ENCODE results near the gene CCT4. TPM values are rescaled to one million over a fixed set of nuclear protein-coding genes. Genes with fewer than 3 reads are reported as not detected.
"Not testable (repeated sequence)": the region's sequence is repeated elsewhere in the genome, so short reads cannot be mapped to it uniquely, and the experiment has no call there.

Gene CCT4
- total RNA-seq, 4 donors from 2014 or later = 63.2 to 87.1 (median 75.5) TPM

DNA sequence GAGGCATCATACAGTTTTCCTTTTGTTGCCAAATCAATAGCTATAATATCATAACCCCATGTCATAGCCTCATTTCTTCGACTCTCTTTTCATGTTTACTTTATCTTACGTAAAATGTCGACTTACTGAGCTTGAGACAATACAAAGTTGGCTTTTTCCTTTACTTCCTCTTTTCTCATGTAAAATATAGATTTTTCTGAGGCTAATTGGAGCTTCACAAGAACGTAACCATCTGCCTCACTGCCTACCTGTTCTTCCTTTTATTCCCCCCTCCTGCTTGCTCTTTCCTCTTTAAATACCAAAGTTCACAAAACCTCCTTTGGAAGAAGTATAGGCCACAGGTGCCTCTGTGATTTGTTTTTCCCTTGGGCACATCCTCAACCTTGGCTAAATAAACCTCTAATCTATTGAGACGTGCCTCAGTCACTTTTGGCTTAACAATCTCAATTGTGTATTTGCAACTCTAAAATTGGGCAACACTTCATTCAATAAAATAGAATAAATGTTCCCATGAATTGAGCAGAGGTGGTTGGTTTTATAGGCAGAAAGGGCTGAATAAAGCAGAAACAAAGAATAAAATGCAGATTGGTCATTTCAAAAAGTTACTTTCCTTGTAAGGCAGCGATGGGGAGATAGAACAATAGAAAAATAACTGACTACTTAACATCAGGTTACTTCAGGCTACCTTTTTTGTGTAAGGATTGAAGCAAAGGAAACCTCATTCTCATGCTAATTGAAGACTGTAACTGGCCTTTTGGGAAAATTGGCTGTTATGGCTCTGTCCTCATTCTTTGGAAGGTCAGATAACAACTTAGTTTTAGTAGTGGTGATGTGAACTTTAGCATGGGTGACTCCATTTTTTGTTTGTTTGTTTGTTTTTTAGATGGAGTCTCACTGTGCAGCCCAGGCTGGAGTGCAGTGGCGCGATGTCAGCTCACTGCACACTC is 38.3 kb upstream of the CCT4 start:
- Histone ChIP-seq H3K4me3 (no peak overlapping the region), H3K27ac (no peak overlapping the region), H3K4me1 (peaks cover 0 to 11% of the 10 kb centered on the region in 2 donors), H3K9me3 (no peaks in the 10 kb centered on the region), H3K27me3 (no peaks in the 10 kb centered on the region), H3K36me3 (no peaks in the 10 kb centered on the region)
- intact Hi-C loops (cut with DNase I; ENCODE audit: low total_unique reads) = no loop called here
- TF ChIP-seq, protein P1, sequence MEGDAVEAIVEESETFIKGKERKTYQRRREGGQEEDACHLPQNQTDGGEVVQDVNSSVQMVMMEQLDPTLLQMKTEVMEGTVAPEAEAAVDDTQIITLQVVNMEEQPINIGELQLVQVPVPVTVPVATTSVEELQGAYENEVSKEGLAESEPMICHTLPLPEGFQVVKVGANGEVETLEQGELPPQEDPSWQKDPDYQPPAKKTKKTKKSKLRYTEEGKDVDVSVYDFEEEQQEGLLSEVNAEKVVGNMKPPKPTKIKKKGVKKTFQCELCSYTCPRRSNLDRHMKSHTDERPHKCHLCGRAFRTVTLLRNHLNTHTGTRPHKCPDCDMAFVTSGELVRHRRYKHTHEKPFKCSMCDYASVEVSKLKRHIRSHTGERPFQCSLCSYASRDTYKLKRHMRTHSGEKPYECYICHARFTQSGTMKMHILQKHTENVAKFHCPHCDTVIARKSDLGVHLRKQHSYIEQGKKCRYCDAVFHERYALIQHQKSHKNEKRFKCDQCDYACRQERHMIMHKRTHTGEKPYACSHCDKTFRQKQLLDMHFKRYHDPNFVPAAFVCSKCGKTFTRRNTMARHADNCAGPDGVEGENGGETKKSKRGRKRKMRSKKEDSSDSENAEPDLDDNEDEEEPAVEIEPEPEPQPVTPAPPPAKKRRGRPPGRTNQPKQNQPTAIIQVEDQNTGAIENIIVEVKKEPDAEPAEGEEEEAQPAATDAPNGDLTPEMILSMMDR (IDR thresholded peaks at IDR 0.05 in 4 of 5, conservative IDR thresholded peaks at IDR 0.05 in 1 of 5) = no peak
- TF ChIP-seq POLR2A (IDR thresholded peaks at IDR 0.05) = no peak
- DNase-seq = no peak
- in situ Hi-C loops (cut with MboI; ENCODE audit: low sequenced_read_pairs in 4 of 4) = no loop called here
- ATAC-seq = no peak

DNA sequence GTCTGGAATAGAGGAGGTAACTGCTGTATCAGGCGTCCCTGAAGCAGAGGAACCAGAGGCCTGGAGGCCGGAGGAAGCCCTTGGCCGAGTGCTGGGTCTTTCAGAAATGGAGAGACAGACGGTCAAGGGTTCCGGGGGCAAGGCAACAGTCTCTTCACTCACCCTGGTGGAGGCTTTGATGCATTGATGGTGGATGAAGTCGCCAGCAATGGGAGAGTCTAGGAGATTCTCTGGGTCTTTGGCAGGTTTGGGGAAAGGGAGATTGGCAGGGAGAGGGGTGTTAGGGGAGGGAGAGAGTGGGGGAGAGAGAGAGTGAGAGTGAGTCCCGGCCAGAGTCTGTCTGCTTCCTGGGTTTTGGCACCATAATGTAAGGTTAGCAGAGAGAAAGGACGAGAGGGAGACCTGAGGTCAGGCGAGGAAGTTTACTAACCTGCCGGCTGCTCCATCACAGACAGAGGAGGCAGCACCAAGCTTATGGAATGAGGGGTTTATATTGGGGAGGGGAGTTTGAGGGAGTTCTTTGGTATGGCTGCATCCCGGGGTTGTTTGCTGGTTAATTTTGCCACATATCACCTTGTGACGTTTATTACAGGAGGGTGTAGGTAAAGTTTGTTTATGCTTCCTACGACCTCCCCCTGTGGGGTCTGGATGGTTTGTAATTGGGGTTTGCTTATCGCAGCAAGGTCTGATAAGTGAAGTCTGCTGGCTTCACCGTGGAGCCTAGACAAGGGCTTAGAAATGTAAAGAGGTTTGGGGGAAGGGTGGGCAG is 36.6 kb upstream of the CCT4 start:
- in situ Hi-C loops (cut with MboI; ENCODE audit: low sequenced_read_pairs in 4 of 4) (loop anchor here in 1 of 4 donors (5.0 kb wide), 1 partner anchor 487 kb away; no protein-coding TSS in a partner anchor), intact Hi-C loops (cut with DNase I; ENCODE audit: low total_unique reads) (no loop called here)
- TF ChIP-seq POLR2A (IDR thresholded peaks at IDR 0.05) = no peak
- TF ChIP-seq, protein P1 (IDR thresholded peaks at IDR 0.05 in 4 of 5, conservative IDR thresholded peaks at IDR 0.05 in 1 of 5) = no peak
- Histone ChIP-seq H3K27ac (no peak overlapping the region), H3K4me1 (peaks cover 0 to 16% of the 10 kb centered on the region in 2 donors), H3K4me3 (no peak overlapping the region), H3K9me3 (no peaks in the 10 kb centered on the region), H3K27me3 (no peaks in the 10 kb centered on the region), H3K36me3 (no peaks in the 10 kb centered on the region)
- ATAC-seq (no peak), DNase-seq (no peak)

DNA sequence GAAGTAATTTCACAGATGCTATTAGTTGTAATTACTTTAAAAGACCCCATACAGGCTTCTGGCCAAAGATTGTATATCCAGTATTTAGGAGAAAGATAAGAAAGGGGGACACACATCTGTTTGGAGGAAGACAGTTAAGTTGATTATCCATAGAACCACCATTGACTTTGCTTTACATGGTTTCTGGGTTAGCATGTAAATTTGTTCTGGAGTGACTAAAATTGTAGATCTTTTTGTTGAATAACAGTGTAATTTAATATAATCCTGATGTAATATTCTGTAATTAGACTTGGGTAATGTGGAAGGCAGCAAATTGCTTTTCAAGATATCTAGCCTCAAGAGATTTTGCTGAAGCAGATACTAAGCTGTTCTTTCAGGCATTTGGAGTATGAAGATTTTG is 34.3 kb upstream of the CCT4 start:
- no peak overlapping the region for H3K27ac ChIP-seq
- ATAC-seq = no peak

DNA sequence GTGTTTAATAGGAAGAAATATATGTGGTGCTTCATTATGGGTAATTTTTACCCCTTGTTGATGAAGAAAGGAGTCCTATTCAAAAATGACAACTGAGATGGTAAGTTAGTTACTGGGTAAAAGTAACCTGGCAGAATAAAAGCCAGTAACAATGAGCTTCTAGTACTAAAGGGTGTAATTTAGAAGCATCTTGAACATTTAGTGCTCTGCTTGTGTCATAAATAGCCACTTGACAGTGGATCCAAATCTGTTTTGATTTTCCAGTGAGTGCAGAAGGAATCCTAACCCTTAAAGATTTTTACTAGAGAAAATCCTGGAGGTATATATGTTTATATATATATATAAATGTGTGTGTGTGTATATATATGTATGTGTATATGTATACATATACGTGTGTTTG is 32.1 kb upstream of the CCT4 start:
- Histone ChIP-seq H3K9me3 (no peaks in the 10 kb centered on the region), H3K27ac (no peak overlapping the region), H3K4me3 (no peak overlapping the region), H3K36me3 (no peaks in the 10 kb centered on the region), H3K4me1 (peaks cover 0 to 23% of the 10 kb centered on the region in 2 donors), H3K27me3 (no peaks in the 10 kb centered on the region)
- no peak for ATAC-seq
- in situ Hi-C loops (cut with MboI; ENCODE audit: low sequenced_read_pairs in 4 of 4) = loop anchor here in 1 of 4 donors (5.0 kb wide), 1 partner anchor 492 kb away; no protein-coding TSS in a partner anchor
- TF ChIP-seq, protein P1 (IDR thresholded peaks at IDR 0.05 in 4 of 5, conservative IDR thresholded peaks at IDR 0.05 in 1 of 5) = no peak
- TF ChIP-seq POLR2A (IDR thresholded peaks at IDR 0.05) = no peak
- DNase-seq = no peak
- intact Hi-C loops (cut with DNase I; ENCODE audit: low total_unique reads) = no loop called here

More for the DNA sequence above, 34.3 kb upstream of the CCT4 start:
- H3K36me3 ChIP-seq = no peaks in the 10 kb centered on the region
- no peak for DNase-seq
- in situ Hi-C loops (cut with MboI; ENCODE audit: low sequenced_read_pairs in 4 of 4) = loop anchor here in 1 of 4 donors (5.0 kb wide), 1 partner anchor 490 kb away; no protein-coding TSS in a partner anchor
- TF ChIP-seq POLR2A (IDR thresholded peaks at IDR 0.05) = no peak
- TF ChIP-seq, protein P1 (IDR thresholded peaks at IDR 0.05 in 4 of 5, conservative IDR thresholded peaks at IDR 0.05 in 1 of 5) = no peak
- peaks cover 0 to 23% of the 10 kb centered on the region in 2 donors for H3K4me1 ChIP-seq
- no peaks in the 10 kb centered on the region for H3K9me3 ChIP-seq
- intact Hi-C loops (cut with DNase I; ENCODE audit: low total_unique reads) = no loop called here
- no peaks in the 10 kb centered on the region for H3K27me3 ChIP-seq
- no peak overlapping the region for H3K4me3 ChIP-seq

DNA sequence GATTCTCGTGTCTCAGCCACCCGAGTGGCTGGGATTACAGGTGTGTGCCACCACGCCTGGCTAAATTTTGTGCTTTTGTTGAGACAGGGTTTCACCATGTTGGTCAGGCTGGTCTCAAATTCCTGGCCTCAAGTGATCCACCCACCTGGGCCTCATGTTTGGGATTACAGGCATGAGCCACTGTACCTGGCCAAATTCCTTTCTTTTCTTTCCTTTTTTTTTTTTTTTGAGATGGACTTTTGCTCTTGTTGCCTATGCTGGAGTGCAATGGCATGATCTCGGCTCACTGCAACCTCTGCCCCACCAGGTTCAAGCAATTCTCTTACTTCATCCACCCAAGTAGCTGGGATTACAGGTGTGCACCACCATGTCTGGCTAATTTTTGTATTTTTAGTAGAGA is 26.3 kb upstream of the CCT4 start:
- not testable (repeated sequence) for H3K27me3 ChIP-seq, H3K4me3 ChIP-seq, DNase-seq, H3K9me3 ChIP-seq, H3K36me3 ChIP-seq, H3K27ac ChIP-seq, ATAC-seq
- peaks cover 11 to 12% of the 10 kb centered on the region in 2 donors for H3K4me1 ChIP-seq
- intact Hi-C loops (cut with DNase I; ENCODE audit: low total_unique reads) = loop anchor here (10.0 kb wide), 1 partner anchor 280 kb away; the partner anchor contains the start of gene B3GNT2
- in situ Hi-C loops (cut with MboI; ENCODE audit: low sequenced_read_pairs in 4 of 4) = loop anchor here in 3 of 4 donors (5.0 kb wide), 1 partner anchor 498 kb away; no protein-coding TSS in a partner anchor
